DOHH2 (cell line): Measurements from ENCODE around the gene ZBTB7C.

Source experiments
- EZH2phosphoT487 ChIP-seq: fragments of 200-600 bp; sonication (generic); IDR thresholded peaks from 2 replicates; pipeline ENCODE4 v1.6.1; 2017; ENCODE audit warnings: borderline replicate concordance, mild to moderate bottlenecking, antibody characterized with exemption, low read length, moderate library complexity, mixed read lengths
- TF ChIP-seq, protein P1 (sequence below): fragments of 200-600 bp; sonication (generic); IDR thresholded peaks from one replicate; pipeline ENCODE4 v1.5.1; 2014; ENCODE audit warnings: antibody characterized with exemption, mild to moderate bottlenecking, low read depth, low read length; ENCODE audit not compliant: poor library complexity, severe bottlenecking

DNA sequence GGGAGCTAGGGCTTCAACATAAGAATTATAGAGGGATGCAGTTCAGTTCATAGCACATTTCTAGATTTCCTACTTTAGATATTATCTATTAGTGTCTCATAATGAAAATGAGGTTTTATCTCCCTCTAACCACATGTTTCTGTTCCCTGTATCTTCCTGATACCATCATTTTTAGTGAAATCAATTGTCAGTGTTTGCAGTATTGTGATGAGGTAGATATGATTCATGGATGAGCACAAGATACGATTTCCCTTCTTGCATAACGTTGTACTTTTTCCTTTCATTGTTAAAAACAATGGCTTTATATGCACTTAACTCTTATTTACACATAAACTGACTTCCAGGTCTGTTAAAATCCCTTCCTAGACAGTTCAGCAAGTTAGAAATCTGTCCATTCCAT is 211.4 kb downstream of the ZBTB7C start:
- TF ChIP-seq, protein P1, sequence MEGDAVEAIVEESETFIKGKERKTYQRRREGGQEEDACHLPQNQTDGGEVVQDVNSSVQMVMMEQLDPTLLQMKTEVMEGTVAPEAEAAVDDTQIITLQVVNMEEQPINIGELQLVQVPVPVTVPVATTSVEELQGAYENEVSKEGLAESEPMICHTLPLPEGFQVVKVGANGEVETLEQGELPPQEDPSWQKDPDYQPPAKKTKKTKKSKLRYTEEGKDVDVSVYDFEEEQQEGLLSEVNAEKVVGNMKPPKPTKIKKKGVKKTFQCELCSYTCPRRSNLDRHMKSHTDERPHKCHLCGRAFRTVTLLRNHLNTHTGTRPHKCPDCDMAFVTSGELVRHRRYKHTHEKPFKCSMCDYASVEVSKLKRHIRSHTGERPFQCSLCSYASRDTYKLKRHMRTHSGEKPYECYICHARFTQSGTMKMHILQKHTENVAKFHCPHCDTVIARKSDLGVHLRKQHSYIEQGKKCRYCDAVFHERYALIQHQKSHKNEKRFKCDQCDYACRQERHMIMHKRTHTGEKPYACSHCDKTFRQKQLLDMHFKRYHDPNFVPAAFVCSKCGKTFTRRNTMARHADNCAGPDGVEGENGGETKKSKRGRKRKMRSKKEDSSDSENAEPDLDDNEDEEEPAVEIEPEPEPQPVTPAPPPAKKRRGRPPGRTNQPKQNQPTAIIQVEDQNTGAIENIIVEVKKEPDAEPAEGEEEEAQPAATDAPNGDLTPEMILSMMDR, result no peak
- TF ChIP-seq EZH2phosphoT487, result no peak
